MCF 10A (cell line): ENCODE data around the gene STARD9. TPM values are rescaled to one million over a fixed set of nuclear protein-coding genes. Genes with fewer than 3 reads are reported as not detected.

Source experiments
- BruUV-seq: library from RNA; stranded (reverse); fragments of 400-500 nt; replicated peaks from 2 replicates; lab custom pipeline; 2021; lab: Mats Ljungman, UMichigan
- CTCF ChIA-PET: fragments of 300-600 bp; sonication (Branson Sonifier 250); formaldehyde crosslinking; extraction: SDS; loops from one replicate; lab custom pipeline; 2021; ENCODE audit warnings: antibody characterized with exemption, inconsistent platforms; lab: Yijun Ruan, JAX
- POLR2A ChIA-PET: fragments of 300-600, 350-650 bp; sonication (Branson Sonifier 250); formaldehyde crosslinking; extraction: SDS; loops from one replicate; lab custom pipeline; 2020; ENCODE audit warnings: antibody characterized with exemption, inconsistent platforms; lab: Yijun Ruan, JAX
- DNase-seq: peaks from one replicate; pipeline ENCODE4 v3.0.0-alpha.2; 2018; ENCODE audit not compliant: unreplicated experiment
- H3K27ac Mint-ChIP-seq: one replicate; pipeline ENCODE4 v1.8.0; 2022; ENCODE audit warnings: mild to moderate bottlenecking, low read depth, mixed read lengths; ENCODE audit not compliant: unreplicated experiment
- H3K27me3 Mint-ChIP-seq: one replicate; pipeline ENCODE4 v1.8.0; 2022; ENCODE audit warnings: mixed read lengths; ENCODE audit not compliant: insufficient read depth, unreplicated experiment
- H3K36me3 Mint-ChIP-seq: one replicate; pipeline ENCODE4 v1.8.0; 2022; ENCODE audit warnings: mild to moderate bottlenecking, moderate library complexity, mixed read lengths; ENCODE audit not compliant: insufficient read depth, unreplicated experiment
- H3K4me1 Mint-ChIP-seq: one replicate; pipeline ENCODE4 v1.8.0; 2022; ENCODE audit warnings: mixed read lengths; ENCODE audit not compliant: insufficient read depth, unreplicated experiment
- H3K4me3 Mint-ChIP-seq: one replicate; pipeline ENCODE4 v1.8.0; 2022; ENCODE audit warnings: mild to moderate bottlenecking, moderate library complexity, mixed read lengths; ENCODE audit not compliant: unreplicated experiment
- H3K9me3 Mint-ChIP-seq: one replicate; pipeline ENCODE4 v1.8.0; 2022; ENCODE audit warnings: mixed read lengths; ENCODE audit not compliant: unreplicated experiment
- CTCF ChIP-seq: fragments of 200-600 bp; IDR thresholded peaks from one replicate; pipeline ENCODE4 v1.8.0; 2022; ENCODE audit warnings: antibody characterized with exemption, mild to moderate bottlenecking; ENCODE audit not compliant: unreplicated experiment
- intact Hi-C: fragments of 100-400 bp; cut with micrococcal nuclease; formaldehyde crosslinking; loops from 2 replicates; pipeline ENCODE4 v1.14.1; 2022
- total RNA-seq: library from RNA; stranded (reverse); gene quantifications from 2 replicates; pipeline ENCODE4 v1.2.3, GENCODE V29; 2022

The STARD9 gene
- total RNA-seq, 1 experiment from 2014 or later: 2.0 TPM

DNA sequence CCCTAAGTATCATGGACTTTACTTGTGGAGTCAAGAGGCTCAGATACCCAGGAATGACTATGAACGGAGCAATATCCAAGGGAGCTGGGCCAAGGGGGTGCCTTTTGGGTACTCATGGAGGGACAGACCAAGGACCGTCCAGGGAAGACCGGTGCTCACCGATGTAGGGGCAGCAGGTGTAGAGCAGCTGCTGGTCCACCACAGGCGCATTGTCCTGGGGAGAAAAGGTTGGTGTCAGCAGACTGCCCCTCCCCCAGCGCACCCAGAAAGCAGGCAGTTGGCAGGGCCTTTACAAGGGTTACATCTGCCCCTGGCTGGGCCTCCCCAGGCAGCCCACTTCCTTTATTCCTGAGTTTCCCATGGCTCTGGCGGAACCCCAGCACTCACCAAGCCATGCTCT, 154.0 kb downstream of the STARD9 start:
- Mint-ChIP-seq H3K9me3 (no peaks in the 10 kb centered on the region), H3K4me1 (no peaks in the 10 kb centered on the region), H3K27me3 (no peaks in the 10 kb centered on the region), H3K36me3 (peaks cover 62% of the 10 kb centered on the region), H3K27ac (no peak overlapping the region), H3K4me3 (no peak overlapping the region)
- no peak for DNase-seq
- POLR2A ChIA-PET: no interaction called here
- CTCF ChIA-PET: no interaction called here
- BruUV-seq: no TSS peak
- intact Hi-C loops: no loop called here
- no peak for TF ChIP-seq CTCF

- CTCF ChIA-PET: interaction anchor here (0.7 kb wide), 1 partner anchor 326 kb away, joined by 3 read pairs; no protein-coding TSS in a partner anchor
- peaks cover 61% of the 10 kb centered on the region for H3K36me3 Mint-ChIP-seq
- H3K27me3 Mint-ChIP-seq: no peaks in the 10 kb centered on the region
- H3K9me3 Mint-ChIP-seq: no peaks in the 10 kb centered on the region
- H3K4me3 Mint-ChIP-seq: no peak overlapping the region
- BruUV-seq: no TSS peak
- no peak for DNase-seq
- no peak for TF ChIP-seq CTCF
- POLR2A ChIA-PET: interaction anchor here (0.8 kb wide), 1 partner anchor 8 kb away, joined by 3 read pairs; no protein-coding TSS in a partner anchor
- no peaks in the 10 kb centered on the region for H3K4me1 Mint-ChIP-seq
- intact Hi-C loops: no loop called here
- no peak overlapping the region for H3K27ac Mint-ChIP-seq
Measured at GRCh38 chr15:42730135-42730534, 154.7 kb downstream of the STARD9 start.

DNA sequence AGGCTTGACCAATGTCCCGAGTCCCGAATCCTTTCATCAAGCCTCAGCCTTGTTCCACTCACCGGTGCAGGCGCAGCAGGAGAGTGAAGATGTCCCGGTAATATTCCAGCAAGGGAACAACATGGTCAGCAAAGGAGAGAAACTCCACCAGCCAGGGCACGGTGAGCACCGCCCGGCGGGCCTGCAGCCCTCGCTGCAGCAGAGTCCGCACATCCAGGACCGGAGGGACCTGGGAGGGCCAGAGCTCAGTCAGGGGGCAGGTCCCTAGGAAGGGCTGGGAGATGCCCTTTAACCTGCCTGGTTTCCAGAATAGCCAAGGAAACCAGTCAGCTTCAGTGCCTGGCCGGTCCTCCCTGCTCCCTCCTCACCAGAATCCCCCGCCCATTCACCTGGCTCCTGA, 155.1 kb downstream of the STARD9 start:
- CTCF ChIA-PET: interaction anchor here (0.7 kb wide), 1 partner anchor 326 kb away, joined by 3 read pairs; no protein-coding TSS in a partner anchor

GRCh38 chr15:42731461-42731860, 156.1 kb downstream of the STARD9 start:
- TF ChIP-seq CTCF: no peak
- no TSS peak for BruUV-seq
- Mint-ChIP-seq H3K27ac (no peak overlapping the region), H3K9me3 (no peaks in the 10 kb centered on the region), H3K36me3 (peaks cover 48% of the 10 kb centered on the region), H3K4me1 (no peaks in the 10 kb centered on the region), H3K27me3 (no peaks in the 10 kb centered on the region), H3K4me3 (no peak overlapping the region)
- intact Hi-C loops: no loop called here
- no peak for DNase-seq
- ChIA-PET POLR2A (no interaction called here), CTCF (interaction anchor here (0.8 to 0.9 kb wide), 2 partner anchors 8 to 44 kb away, joined by 3 read pairs; no protein-coding TSS in a partner anchor)

More for the DNA sequence above, 155.1 kb downstream of the STARD9 start:
- no peak overlapping the region for H3K4me3 Mint-ChIP-seq
- DNase-seq: no peak
- no peaks in the 10 kb centered on the region for H3K4me1 Mint-ChIP-seq
- TF ChIP-seq CTCF: no peak
- H3K27ac Mint-ChIP-seq: no peak overlapping the region
- intact Hi-C loops: no loop called here
- H3K9me3 Mint-ChIP-seq: no peaks in the 10 kb centered on the region
- H3K36me3 Mint-ChIP-seq: peaks cover 57% of the 10 kb centered on the region
- BruUV-seq: no TSS peak
- POLR2A ChIA-PET: interaction anchor here (0.8 kb wide), 1 partner anchor 8 kb away, joined by 3 read pairs; no protein-coding TSS in a partner anchor
- H3K27me3 Mint-ChIP-seq: no peaks in the 10 kb centered on the region
